NCI-H1694 (cell line): Measurements from ENCODE around the gene ILKAP.

Experiments
- DNase-seq: peaks from one replicate; lab custom pipeline; 2025; lab: John Stamatoyannopoulos, UW

ILKAP gene

DNA sequence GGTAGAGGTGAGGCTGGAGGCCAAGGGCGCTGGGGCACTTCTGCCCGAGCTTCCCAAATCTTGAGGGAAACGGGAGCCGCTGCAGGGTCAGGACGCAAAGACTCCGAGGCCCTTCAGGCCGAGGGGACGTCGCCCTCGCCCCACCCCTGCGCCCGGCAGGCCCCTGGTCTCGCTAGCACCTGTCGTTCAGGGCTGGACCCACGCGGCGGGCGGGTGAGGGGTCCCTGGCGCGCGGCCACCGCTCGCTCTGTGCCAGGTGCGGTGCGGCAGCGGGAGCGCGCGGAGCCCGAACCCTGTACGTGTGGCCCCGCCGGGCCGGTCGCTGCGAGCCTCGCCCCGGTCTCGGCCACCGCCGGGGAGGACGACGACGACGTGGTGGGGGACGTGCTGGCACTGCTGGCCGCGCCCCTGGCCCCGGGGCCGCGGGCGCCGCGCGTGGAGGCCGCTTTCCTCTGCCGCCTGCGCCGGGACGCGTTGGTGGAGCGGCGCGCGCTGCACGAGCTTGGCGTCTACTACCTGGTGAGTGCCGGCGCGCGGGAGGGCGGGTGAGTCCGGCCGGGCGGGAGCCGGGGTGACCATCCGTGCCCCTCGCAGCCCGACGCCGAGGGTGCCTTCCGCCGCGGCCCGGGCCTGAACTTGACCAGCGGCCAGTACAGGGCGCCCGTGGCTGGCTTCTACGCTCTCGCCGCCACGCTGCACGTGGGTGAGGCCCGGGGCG lies 39.9 kb downstream of the ILKAP start:
- no peak for DNase-seq

DNA sequence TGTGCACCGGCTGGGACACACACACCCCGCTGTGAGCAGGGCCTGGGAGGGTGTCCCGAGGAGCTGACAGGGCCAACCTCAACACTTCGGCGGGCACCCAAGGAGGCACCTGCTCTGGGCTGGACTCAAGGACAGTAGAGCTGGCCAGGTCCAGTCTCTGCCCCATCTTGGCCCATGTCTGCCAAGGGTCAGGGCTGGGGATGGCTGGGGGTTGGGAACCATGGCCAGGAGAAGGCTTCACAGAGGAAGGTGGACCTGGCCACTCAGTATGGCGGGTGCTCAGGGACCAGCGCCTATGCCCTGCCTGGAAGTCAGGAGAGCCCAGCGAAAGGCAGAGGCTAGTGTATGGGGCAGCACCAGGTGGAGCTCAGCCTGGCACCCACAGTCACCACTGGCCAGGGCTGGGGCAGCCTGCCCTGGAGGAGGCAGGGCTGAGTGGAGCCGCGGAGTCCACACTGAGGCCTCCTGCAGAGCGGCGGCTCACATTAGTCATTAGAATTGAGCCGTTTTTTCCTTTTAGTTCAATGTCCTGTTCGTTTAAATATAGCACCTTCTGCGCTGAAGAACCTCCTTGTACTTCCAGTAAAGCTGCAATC lies 40.6 kb downstream of the ILKAP start:
- no peak for DNase-seq

DNA sequence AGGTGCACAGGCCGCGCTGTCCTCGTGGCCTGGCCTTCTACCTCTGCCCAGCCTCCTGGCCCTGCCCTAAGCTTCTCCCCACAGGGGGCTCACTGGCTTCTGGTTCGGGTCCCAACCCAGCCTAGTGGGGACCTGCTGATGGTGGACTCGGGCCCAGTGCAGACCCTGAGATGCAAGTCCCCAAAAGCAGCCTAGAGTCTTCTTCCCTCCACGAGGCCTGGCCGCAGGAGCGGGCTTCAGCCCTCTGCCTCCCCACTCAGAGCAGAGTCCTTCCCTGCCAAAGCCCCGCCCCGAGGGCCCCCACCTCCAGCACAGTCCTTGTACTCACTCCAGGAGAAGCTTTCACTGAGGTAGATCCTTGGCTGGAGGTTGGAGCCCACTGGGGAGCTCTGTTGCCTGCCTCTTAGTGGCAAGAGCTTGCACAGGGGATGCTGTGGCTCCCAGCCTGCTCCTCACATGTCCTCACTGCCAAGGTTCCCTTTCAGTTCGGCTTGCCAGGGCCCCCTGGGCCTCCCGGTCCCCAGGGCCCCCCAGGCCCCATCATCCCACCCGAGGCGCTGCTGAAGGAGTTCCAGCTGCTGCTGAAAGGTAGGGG lies 41.1 kb downstream of the ILKAP start:
- no peak for DNase-seq

DNA sequence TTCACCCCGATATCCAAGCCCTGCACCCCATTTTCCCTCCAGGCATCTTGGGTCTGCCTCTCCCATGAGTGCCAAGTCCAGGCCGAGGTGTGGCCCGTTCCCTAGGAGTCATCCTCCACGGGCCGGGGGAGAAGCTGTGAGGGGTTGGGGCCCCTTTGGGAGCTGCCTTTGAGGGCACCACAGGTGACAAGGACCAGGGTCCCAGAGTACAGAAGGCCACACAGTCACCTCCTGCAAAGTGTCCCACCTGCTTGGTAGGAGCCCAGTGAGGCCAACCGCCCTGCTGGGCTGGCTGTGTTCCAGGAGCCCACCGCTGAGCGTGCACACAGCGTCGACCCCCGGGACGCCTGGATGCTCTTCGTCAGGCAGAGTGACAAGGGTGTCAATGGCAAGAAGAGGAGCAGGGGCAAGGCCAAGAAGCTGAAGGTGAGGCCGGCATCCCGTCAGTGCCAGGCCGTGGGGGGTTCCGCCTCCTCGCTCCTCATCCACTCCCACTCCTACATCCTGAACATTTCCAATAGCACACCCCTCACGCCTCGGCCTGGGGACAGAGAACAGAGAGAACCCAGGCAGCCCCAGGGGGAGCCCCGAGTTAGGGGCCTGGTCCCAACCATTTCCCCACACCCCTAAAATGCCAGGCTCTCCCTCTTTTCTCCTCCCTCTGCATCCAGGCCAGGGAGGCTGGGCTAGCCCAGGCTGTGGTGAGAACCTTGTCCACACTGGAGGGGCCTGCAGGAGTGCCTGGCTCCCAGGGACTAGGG lies 42.0 kb downstream of the ILKAP start:
- DNase-seq, result no peak

DNA sequence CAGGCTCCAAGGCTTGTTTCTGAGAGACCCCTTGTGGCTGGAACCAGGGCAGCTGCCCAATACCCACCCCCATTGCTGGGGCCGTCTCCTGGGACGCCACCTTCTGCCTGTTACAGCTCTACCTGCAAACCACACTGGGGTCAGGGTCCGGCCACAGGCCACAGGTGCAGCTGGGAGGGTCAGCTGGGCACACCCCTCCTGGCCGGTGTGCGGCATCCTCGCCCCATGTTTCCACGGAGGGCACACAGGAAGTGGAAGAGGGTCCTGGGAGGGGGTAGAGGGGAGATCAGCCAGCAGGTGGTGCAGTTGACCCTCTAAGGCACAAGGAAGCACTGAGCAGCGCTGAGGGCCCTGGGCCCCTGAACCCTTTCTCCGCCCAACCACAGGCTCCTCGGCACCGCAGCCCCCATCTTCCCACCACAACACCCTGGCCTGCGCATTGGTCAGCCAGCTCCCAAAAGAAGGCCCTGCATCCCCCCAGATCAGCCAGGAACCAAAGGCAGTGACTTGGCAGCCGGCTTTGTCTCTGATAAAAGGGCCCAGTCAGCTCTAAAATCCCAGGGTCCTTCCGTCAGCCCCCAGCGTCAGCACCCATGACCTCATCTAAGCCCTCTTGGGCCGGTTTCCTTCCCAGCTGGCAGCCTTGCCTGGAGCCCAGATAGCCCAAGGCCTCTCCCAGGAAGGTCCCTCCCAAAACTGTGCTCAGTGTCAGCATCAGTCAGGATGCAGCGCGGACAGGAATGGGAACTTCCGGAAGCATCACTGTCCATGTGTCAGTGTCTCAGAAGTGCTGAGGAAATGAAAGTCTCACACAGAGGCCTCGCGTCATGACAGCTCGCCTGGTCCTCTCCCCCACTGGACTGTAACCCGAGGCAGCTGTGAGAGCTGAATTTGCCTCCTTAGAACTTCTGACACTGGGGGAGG lies 43.0 kb downstream of the ILKAP start:
- DNase-seq, result peak; percentile 22

DNA sequence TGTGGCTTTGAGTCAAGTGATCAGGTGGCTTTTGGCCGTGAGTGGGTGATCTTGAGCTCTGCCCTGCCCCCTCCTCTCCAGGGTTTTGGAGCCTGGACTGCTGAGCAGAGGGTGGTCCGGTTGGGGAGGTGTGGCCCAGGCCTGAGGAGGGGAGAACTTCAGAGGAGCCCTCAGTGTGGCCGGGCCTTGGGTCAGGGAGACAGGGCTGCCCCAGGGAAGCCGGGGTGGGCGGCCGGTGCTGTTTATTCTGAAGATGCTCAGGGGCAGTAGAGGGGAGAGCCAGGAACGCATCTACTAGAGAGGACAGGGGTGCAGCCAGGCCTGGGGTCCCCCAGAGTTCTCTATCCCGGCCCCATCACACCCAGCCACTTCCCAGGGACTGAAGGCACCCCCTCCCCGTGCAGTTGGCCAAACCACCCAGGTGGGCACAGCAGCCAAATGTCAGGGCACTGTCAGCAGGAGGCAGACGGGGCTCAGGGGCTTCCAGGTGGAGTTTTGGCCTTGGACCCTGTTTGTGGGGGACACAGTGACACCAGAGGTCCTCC lies 43.8 kb downstream of the ILKAP start:
- no peak for DNase-seq

DNA sequence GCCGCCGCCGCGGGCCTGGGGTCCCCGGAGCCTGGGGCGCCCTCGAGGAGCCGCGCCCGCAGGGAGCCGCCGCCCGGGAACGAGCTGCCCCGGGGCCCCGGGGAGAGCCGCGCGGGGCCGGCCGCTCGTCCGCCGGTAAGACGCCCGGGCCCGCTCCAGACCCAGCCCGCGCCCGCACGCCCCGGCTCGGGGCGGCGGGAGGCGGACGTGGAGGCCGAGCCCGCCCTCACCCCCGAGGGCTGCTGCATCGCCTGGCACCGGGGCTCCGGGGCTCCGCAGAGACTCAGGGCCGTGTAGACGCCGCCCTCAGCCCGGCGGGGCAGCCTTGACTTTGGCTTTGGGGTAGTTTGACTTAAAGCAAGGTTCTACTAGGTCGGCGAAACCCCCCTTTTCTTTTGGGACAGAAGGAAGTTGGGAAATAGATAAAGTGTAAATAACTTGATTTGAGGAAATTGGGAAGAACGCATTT lies 44.4 kb downstream of the ILKAP start:
- DNase-seq, result no peak

DNA sequence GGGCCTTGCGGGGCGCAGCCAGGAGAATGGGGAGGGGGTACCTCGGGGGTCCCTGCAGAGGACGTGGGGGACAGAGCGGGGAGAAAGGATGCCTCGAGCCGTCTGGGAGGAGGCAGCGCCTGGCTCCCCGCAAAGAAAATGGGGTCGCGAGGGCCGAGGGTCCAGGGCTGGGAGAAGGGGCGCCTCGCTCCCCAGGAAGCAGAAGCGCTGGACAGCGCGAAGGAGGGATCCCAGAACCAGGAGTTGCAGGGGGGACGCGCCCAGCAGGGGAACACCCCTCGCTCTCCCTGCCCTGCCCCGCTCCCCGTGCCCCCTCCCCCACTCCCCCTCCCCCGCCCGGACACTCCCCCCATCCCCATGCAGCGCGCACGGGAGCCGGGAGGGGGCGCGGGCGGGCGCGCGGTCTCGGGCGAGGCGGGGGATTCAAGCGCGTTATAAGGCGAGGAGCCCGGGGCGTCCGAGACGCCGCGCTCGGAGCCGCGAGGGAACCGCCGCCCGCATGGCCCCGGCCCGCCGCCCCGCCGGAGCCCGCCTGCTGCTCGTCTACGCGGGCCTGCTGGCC lies 44.9 kb downstream of the ILKAP start, which contains the start of gene ERFE:
TSS of gene ERFE (plus strand) at position 462 of the 562 bp plus-strand sequence. CDS start at position 500, 38 bp downstream.
- DNase-seq, result no peak

DNA sequence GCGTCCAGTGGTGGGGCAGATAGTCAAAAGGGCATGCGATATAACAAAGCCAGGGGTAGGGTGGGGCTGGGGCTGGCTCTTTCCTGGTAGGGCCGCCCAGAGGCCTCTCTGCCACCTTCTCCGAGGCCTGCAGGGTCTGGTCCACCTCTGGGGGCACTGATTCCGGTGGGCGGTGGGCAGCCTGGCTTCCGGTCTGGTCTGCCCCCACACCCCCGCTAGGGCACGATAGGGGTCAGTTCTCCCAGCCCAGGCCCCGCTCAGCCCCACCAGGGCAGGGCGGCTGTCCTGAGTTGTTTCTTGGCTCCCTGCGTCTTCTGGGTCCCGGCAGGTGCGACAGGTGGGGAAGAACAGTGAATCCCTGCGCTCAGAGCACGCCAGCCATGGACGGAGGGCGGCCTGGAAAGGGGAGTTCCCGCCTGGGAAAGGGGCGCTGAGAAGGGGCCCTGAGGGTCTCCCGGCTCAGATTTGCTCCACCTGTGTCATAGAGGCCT lies 45.4 kb downstream of the ILKAP start:
- no peak for DNase-seq

DNA sequence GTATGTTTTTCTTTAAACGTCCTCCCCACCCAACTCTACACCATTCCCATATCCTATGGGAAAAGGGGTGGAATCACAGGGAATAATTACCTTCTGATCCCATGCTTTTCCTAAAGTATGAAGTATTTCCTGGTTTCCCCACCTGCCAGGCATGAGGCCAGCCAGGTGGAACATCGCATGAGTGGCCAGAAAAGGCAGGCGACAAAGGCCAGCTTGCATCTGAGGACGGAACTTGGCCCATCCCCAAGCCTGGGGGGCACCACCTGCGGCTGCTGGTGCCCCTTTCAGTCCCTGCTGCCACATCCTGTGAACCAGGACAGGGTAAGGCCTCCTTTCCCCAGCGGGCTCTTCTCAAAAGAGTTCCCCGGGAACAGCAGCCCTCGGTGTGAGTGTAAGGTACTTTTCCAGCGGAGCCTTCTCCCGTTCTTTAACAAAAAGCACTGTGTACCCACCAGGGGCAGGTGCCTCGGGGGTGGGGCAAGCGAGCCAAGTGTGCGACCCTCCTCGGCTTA lies 45.9 kb downstream of the ILKAP start:
- no peak for DNase-seq

DNA sequence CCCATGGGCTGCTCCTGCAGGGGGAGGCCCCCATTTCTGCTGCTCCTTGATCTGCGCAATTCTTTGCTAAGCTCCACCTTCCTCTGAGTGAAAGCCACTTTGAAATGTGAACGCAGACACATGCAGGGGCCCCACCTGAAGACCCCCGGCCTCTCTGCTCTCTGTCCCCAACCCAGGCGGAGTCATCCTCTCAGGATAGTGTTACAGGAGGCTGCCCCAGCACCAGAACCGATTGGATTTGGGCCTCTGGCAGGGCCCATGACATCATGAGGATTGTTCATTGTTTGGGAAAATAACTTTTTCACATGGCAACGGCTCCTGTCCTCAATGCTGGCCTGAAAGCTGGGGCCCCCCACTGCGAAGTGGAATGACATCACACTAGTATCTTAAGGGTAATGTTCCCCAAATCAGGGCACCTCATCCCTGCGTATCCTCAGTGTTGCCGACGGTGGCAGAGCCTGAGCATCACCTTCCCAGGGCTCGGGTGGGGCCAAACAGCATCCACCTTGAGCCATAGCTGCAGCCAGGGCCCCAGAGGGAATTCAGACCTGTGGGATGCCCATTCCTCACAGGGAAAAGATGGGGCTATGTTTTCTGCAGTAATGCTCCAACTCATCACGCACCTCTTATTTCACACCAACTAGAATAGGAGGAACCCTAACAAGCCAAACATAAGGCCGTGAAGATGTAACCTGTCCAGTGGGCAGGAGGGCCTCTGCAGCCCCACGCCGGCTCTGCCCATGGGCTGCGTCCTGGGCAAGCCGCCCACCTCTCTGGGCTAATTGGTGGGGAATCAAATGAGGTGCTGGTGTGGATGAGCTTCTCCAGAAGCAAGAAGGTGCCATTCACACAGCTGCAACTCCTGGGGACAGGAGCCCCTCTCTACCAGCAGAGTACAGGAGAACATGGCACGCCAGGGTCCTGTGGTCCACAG lies 47.5 kb downstream of the ILKAP start:
- DNase-seq, result no peak

DNA sequence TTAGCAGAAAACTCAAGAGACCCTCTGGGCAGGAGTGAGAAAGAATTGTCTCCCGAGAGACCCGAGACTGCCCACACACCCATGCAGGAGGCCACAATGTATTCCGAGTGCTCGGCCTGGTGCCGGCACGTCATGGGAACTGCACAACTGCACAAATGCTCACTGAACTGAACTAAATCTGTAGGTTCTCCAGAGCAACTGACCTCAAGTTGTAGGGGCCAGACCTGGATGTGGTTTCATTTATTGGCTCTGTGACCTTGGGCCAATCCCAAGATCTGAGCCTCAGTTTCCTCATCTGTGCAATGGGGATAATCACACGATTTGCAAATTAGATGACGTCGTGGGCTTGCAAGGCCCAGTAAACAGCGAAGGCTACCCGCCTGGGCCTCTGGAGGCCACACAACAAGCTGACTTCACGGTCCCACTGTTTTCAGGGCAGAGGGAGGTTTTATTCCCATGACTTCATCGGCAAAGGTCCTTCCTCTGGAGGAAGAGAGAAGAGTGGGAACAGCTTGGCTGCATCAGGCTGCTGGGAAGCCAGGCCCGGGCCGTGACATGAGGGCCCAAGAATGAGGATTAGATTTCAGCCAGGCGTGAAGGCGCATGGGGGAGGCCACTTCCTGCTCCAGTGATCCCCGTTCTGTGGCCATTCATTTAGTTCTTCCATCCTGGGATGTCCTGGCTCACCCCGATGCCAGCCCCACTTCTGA lies 48.3 kb downstream of the ILKAP start:
- no peak for DNase-seq

DNA sequence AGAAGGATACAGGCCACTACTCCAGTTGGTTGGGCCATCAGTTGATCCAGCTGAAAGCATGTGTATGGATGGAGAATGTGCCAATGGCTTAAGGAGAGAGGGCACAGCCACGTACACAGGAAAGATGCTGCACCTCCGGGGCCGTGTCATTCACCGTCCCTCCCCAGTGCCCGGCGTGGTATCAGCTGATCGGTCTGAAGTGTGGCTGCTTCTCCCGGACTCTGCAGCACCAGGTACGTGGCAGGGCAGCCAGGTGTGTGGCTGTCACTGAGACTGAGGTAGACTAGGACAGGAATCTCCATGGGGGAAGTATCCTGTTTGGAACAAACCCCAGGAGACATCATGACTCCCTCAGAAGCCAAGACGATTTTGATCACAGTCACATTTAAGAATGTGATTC lies 48.9 kb downstream of the ILKAP start:
- no peak for DNase-seq

DNA sequence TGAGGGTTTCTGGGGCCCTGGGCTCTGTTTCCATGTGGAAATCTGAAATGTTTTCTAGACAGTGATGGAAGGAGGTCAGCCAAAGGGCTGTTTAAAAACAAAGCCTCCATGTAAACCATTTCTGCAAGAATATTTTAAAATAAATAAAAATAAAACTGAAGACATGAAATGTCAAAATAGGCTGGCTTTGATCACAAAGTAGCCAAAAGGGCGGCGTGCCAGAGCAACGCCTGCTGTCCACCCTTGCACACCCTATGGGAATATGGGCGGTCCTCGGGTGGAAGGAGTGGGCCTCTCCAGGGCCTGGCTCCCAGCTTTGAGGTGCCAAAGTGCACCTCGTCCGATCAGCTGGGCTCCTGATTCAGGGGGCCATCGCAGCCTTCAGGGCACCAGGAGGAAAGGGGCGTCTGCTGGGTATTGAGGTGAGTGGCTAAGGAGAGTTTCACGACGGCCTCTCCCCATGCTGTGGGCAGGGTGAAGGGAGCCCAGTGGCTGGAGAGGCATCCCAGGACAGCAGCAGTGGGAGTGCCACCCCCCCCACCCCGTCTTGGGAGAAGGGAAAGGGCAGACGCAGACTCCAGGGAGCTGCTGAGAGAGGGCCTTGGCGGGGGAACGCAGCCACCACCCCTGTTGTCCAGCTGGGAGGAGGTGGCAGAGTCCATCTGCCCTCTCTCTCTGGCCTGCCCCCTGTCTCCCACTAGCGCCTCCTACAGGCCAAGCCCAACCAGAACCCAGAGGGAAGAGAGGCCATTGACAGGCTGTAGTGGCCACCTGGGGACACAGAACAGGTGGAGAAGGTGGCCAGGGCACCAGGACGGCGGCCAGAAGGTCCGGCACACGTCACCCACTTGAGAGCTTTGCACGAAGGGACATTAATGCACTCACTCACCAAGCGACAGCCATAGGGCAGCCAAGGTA lies 50.5 kb downstream of the ILKAP start:
- no peak for DNase-seq

DNA sequence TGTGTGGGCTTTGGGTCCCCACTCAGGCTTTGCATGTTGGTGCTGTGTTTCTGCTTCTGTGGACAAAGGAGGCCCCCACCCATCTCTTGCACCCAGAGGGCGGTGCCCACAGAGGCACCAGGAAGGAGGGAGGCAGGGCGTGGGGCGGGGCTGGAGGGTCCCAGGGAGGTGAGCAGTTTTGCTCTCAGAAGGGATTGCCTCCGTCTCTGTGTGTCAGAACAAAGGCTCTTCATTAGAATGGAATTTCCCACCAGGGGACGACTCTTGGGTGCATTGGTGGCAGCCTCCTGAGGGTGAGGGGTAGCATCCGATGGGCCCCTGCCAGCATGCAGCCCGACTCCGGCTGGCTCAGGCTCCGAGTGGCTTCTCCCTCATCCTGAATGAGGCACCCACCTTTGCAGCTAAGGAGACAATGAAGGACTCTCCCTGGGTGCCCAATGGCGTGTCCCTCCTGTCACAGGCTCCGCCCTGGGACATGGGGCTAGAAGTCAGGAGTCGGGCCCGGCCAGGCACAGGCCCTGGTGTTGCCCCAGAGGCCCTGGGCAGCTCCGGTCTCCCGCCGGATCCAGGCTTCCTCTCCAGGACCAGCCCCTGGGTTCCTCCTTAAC lies 51.8 kb downstream of the ILKAP start:
- no peak for DNase-seq

DNA sequence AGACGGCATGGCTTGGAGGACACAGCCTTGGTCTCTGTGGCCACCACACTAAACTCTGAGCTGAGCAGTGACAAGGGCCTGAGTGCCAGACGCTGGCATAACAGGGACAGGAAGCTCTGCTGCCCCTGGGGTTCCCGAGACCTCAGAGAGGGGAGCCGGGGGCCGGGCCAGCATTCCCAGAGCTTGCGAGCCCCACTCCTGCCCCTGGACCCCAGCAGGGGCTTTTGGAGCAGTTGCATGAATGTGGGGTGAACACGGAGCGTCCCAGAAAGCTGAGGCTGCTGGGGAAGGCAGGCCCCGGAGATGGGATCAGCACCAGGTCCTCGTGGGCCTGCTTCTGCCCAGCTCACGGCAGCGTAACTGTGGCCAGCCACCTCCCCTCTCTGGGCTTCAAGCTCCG lies 52.3 kb downstream of the ILKAP start:
- DNase-seq, result no peak

DNA sequence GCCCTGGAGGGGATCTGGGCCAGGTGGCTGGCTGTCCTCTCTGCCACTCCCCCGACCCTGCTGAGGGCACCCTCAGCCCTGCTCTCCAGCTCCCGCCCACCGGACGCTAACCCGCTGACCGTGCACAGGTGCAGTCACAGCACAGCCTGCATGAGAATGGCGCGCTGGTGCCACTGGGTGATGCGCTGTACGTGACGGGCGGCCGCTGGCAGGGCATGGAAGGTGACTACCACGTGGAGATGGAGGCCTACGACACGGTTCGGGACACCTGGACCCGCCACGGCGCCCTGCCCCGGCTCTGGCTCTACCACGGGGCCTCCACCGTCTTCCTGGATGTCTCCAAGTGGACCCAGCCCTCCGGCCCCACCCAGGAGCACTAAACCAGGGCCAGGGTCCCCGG lies 52.8 kb downstream of the ILKAP start:
- no peak for DNase-seq
